Transverse colon (tissue), 4 donors: Measurements from ENCODE around the gene TUSC2. TPM values are rescaled to one million over a fixed set of nuclear protein-coding genes. Genes with fewer than 3 reads are reported as not detected.

Experiments used
- DNase-seq: peaks from one replicate; pipeline ENCODE4 v3.0.0-alpha.2; 2019
- H3K27ac ChIP-seq, 4 donors: fragments of 200-600 bp; sonication (generic); 2 replicates each; pipeline ENCODE4 v1.5.1; 2016 to 2018; ENCODE audit warnings: inconsistent platforms in 4 of 4
- H3K27me3 ChIP-seq: fragments of 200-600 bp; sonication (generic); 2 replicates; pipeline ENCODE4 v1.5.1; 2017; ENCODE audit warnings: inconsistent platforms
- H3K36me3 ChIP-seq, 4 donors: fragments of 200-600 bp; sonication (generic); 2 replicates each; pipeline ENCODE4 v1.5.1; 2017 to 2019; ENCODE audit warnings: inconsistent platforms in 4 of 4
- H3K4me1 ChIP-seq, 4 donors: fragments of 200-600 bp; sonication (generic); 2 replicates each; pipeline ENCODE4 v1.5.1; 2017 to 2020; ENCODE audit warnings: inconsistent platforms in 4 of 4
- H3K4me3 ChIP-seq, 4 donors: fragments of 200-600 bp; sonication (generic); 1 replicate in 1 of 4; 2 replicates in 3 of 4; pipeline versions ENCODE4 v1.5.1 to v1.6.1; 2017 to 2019; ENCODE audit warnings: inconsistent platforms in 4 of 4
- H3K9me3 ChIP-seq, 2 donors: fragments of 200-600 bp; sonication (generic); 2 replicates each; pipeline ENCODE4 v1.5.1; 2017 to 2019; ENCODE audit warnings: inconsistent platforms in 2 of 2
- CTCF ChIP-seq, 5 experiments: fragments of 200-600 bp in 3 of 5; fragments of 450-650 bp in 2 of 5; sonication (generic) in 3 of 5; IDR thresholded peaks; 1 replicate in 2 of 5; 2 replicates in 3 of 5; pipeline ENCODE4 v1.5.1; 2016 to 2017; ENCODE audit warnings: antibody characterized with exemption in 5 of 5, inconsistent platforms in 3 of 5, mild to moderate bottlenecking in 2 of 5, moderate library complexity in 1 of 5
- EP300 ChIP-seq: sonication (generic); formaldehyde crosslinking; IDR thresholded peaks from one replicate; pipeline ENCODE4 v1.6.1; 2017; ENCODE audit warnings: antibody characterized with exemption, low read depth
- POLR2A ChIP-seq: fragments of 450-650 bp; IDR thresholded peaks from one replicate; pipeline ENCODE4 v1.6.1; 2016; ENCODE audit warnings: antibody characterized with exemption, mild to moderate bottlenecking, moderate library complexity
- POLR2AphosphoS5 ChIP-seq, 3 donors: sonication (generic); formaldehyde crosslinking; IDR thresholded peaks; one replicate each; pipeline ENCODE4 v1.6.1; 2016; ENCODE audit warnings: antibody characterized with exemption in 3 of 3
- WGBS, 2 donors: methylation state at CpG; one replicate each; pipeline ENCODE4 v1.1.5; 2018; ENCODE audit warnings: low coverage in 1 of 2; 5-methylcytosine and 5-hydroxymethylcytosine counted together
- in situ Hi-C, 4 donors: fragments of 200-750 bp; cut with MboI; loops; one replicate each; pipeline versions ENCODE4 v1.15.0 to v1.15.1; 2017; ENCODE audit warnings: low sequenced_read_pairs in 3 of 4, low pct_ligation_motif_present in 1 of 4, low pct_unique_long_range_greater_than_20kb in 1 of 4
- intact Hi-C: fragments of 100-400 bp; cut with DNase I; formaldehyde crosslinking; loops from one replicate; pipeline ENCODE4 v1.15.1; 2023; ENCODE audit warnings: low total_unique reads
- total RNA-seq, 4 donors: library from RNA; depleted of rRNA; stranded (reverse); fragments of >200 nt; gene quantifications; one replicate each; pipeline ENCODE4 v1.1.0, GENCODE V29; 2016

Gene TUSC2
- 10 to 100 TPM in 3 of 4 donors, 1 to 10 TPM in 1; 7.9 to 39.6 (median 28.0) TPM for total RNA-seq

- DNase-seq, result peak; percentile 99
- WGBS, 2 donors, result 0 to 2% methylated on average over 1 to 52 of the region's 55 CpGs
- H3K4me3 ChIP-seq, result peak within 1 kb of the TSS; percentile 74 to 99 (median 98)
- in situ Hi-C loops, result no loop called here
- no peaks in the 10 kb centered on the region for H3K27me3 ChIP-seq
- TF ChIP-seq POLR2AphosphoS5 (IDR thresholded peaks at IDR 0.05) (peak; percentile 90 to 94 (median 94)), CTCF (IDR thresholded peaks at IDR 0.05) (no peak), EP300 (no peak), POLR2A (peak; percentile 87)
- peaks cover 8 to 32% (median 25%) of the 10 kb centered on the region in 4 donors for H3K4me1 ChIP-seq
- intact Hi-C loops, result no loop called here
- peak within 1 kb of the TSS; percentile 89 to 93 (median 90) for H3K27ac ChIP-seq
- no peaks in the 10 kb centered on the region for H3K9me3 ChIP-seq
- peaks cover 0 to 22% (median 5%) of the 10 kb centered on the region in 4 donors for H3K36me3 ChIP-seq
Measured at GRCh38 chr3:50327943-50328691, at the start of gene TUSC2. Gene TUSC2, minus strand, starts transcription at chr3:50328223. Its CDS starts 124 bp downstream, at chr3:50328099.

GRCh38 chr3:50375258-50375931 lies 47.4 kb upstream of the TUSC2 start:
- Histone ChIP-seq H3K36me3 (no peaks in the 10 kb centered on the region), H3K4me3 (no peak overlapping the region), H3K4me1 (peaks cover 0 to 9% (median 0%) of the 10 kb centered on the region in 4 donors), H3K27ac (no peak overlapping the region), H3K9me3 (no peaks in the 10 kb centered on the region), H3K27me3 (peaks cover 4% of the 10 kb centered on the region)
- WGBS, 2 donors, result 71% methylated on average over 7 of the region's 7 CpGs; no CpG with 5 or more reads in 1 of the 2 donors
- DNase-seq, result no peak
- in situ Hi-C loops, result no loop called here
- intact Hi-C loops, result loop anchor here (10.0 kb wide), 1 partner anchor 169 kb away; no protein-coding TSS in a partner anchor
- TF ChIP-seq POLR2AphosphoS5 (IDR thresholded peaks at IDR 0.05) (no peak), CTCF (IDR thresholded peaks at IDR 0.05) (no peak), POLR2A (no peak), EP300 (no peak)

GRCh38 chr3:50374363-50375257 lies 46.6 kb upstream of the TUSC2 start:
- whole genome bisulfite sequencing, 2 donors, result 73 to 75% methylated on average over 2 to 20 of the region's 22 CpGs
- no peak for DNase-seq
- Histone ChIP-seq H3K9me3 (no peaks in the 10 kb centered on the region), H3K4me1 (peaks cover 0 to 9% (median 0%) of the 10 kb centered on the region in 4 donors), H3K27me3 (peaks cover 4% of the 10 kb centered on the region), H3K4me3 (no peak overlapping the region), H3K27ac (no peak overlapping the region), H3K36me3 (no peaks in the 10 kb centered on the region)
- intact Hi-C loops (loop anchor here (10.0 kb wide), 1 partner anchor 170 kb away; no protein-coding TSS in a partner anchor), in situ Hi-C loops (loop anchor here in 1 of 4 donors (25.0 kb wide), 1 partner anchor 188 kb away; the partner anchor contains the start of genes C3orf18 and HEMK1)
- TF ChIP-seq EP300 (no peak), POLR2AphosphoS5 (IDR thresholded peaks at IDR 0.05) (no peak), POLR2A (no peak), CTCF (IDR thresholded peaks at IDR 0.05) (no peak)
